CD4-positive, alpha-beta T cell (primary cell): Measurements from ENCODE around the gene F2R. TPM values are rescaled to one million over a fixed set of nuclear protein-coding genes. Genes with fewer than 3 reads are reported as not detected.

Experiments used
- ATAC-seq: fragments of 200-7000 bp; cut with Tn5 transposase; one replicate; pipeline ENCODE4 v1.10.0; 2022; ENCODE audit warnings: mild to moderate bottlenecking; ENCODE audit not compliant: poor library complexity
- CTCF ChIA-PET: fragments of 350-600 bp; sonication (Branson Sonifier 250); formaldehyde crosslinking; loops from one replicate; lab custom pipeline; 2021; ENCODE audit warnings: antibody characterized with exemption, inconsistent platforms; lab: Charles Lee
- POLR2A ChIA-PET: fragments of 350-600 bp; sonication (Branson Sonifier 250); formaldehyde crosslinking; loops from one replicate; lab custom pipeline; 2021; ENCODE audit warnings: antibody characterized with exemption, inconsistent platforms; lab: Charles Lee
- DNase-seq, 14 experiments: peaks; one replicate each; pipeline ENCODE4 v3.0.0-alpha.2; 2013 to 2020; ENCODE audit warnings: mixed read lengths in 2 of 14
- H3K27ac ChIP-seq, 2 donors: one replicate each; pipeline versions ENCODE4 v1.5.1 to v1.7.0; 2013; ENCODE audit warnings: low read length in 2 of 2, low read depth in 1 of 2, mild to moderate bottlenecking in 1 of 2
- H3K27me3 ChIP-seq, 2 experiments: 1 replicate in 1 of 2; 2 replicates in 1 of 2; pipeline versions ENCODE4 v1.6.1 to v1.7.0; 2013; ENCODE audit warnings: low read length in 2 of 2, control low read depth in 1 of 2, mild to moderate bottlenecking in 1 of 2, moderate library complexity in 1 of 2; ENCODE audit not compliant: insufficient read depth in 2 of 2, control insufficient read depth in 1 of 2
- H3K36me3 ChIP-seq: one replicate; pipeline ENCODE4 v1.6.1; 2013; ENCODE audit warnings: low read length, control low read depth; ENCODE audit not compliant: insufficient read depth
- H3K4me1 ChIP-seq: one replicate; pipeline ENCODE4 v1.6.1; 2013; ENCODE audit warnings: low read length, control low read depth; ENCODE audit not compliant: insufficient read depth
- H3K4me3 ChIP-seq: one replicate; pipeline ENCODE4 v1.5.1; 2013; ENCODE audit warnings: mild to moderate bottlenecking, low read length, moderate library complexity
- H3K9me3 ChIP-seq, 2 experiments: 1 replicate in 1 of 2; 2 replicates in 1 of 2; pipeline versions ENCODE4 v1.6.1 to v1.7.0; 2013; ENCODE audit warnings: low read length in 2 of 2, mild to moderate bottlenecking in 2 of 2, control low read depth in 1 of 2, moderate library complexity in 1 of 2; ENCODE audit not compliant: control insufficient read depth in 1 of 2, insufficient read depth in 1 of 2
- H3K27ac Mint-ChIP-seq: one replicate; pipeline ENCODE4 v1.8.0; 2020; ENCODE audit warnings: mixed read lengths
- H3K27me3 Mint-ChIP-seq: one replicate; pipeline ENCODE4 v1.8.0; 2021; ENCODE audit warnings: mixed read lengths
- H3K36me3 Mint-ChIP-seq: one replicate; pipeline ENCODE4 v1.8.0; 2021; ENCODE audit warnings: low read depth, mixed read lengths
- H3K4me1 Mint-ChIP-seq: one replicate; pipeline ENCODE4 v1.8.0; 2021; ENCODE audit warnings: low read depth, mixed read lengths
- H3K4me3 Mint-ChIP-seq: one replicate; pipeline ENCODE4 v1.8.0; 2020; ENCODE audit warnings: mild to moderate bottlenecking, mixed read lengths
- H3K9me3 Mint-ChIP-seq: one replicate; pipeline ENCODE4 v1.8.0; 2020; ENCODE audit warnings: mixed read lengths
- intact Hi-C, 2 experiments: fragments of 100-400 bp; cut with DNase I in 1 of 2; cut with micrococcal nuclease in 1 of 2; formaldehyde crosslinking; loops; one replicate each; pipeline versions ENCODE4 v1.15.1 to v1.9.0; 2023 to 2025; cut with DNase I, micrococcal nuclease
- total RNA-seq, 174 experiments: library from RNA in 2 of 174; stranded (reverse) in 2 of 174; gene quantifications; one replicate each; pipeline ENCODE4 v1.2.3 and lab custom pipeline; 2021 to 2026
- TF ChIP-seq, protein P1 (sequence below): fragments of 200-600 bp; IDR thresholded peaks from one replicate; pipeline ENCODE4 v1.8.0; 2022; ENCODE audit warnings: antibody characterized with exemption, mild to moderate bottlenecking

Gene F2R
- total RNA-seq, 2 experiments from 2014 or later, result 1.9 to 2.7 TPM

DNA sequence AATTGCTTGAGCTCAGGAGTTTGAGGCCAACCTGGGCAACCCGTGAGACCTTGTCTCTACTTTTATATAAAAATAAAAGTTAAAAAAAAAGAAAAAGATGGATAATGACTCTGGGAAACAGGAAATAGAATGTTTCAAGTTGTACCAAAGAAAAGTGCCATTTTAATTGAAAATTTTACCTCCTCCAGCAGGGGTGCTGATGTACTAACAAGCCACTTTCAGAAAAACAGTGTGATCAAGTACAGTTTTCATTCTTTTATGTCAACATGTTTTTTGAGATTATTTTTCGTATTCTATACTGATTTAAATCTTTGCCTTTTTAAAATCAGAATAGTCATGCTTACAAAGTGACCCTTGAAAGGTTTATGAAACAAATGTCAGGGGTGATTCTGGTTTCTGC is 30.8 kb downstream of the F2R start:
- intact Hi-C loops, result no loop called here
- TF ChIP-seq, protein P1, sequence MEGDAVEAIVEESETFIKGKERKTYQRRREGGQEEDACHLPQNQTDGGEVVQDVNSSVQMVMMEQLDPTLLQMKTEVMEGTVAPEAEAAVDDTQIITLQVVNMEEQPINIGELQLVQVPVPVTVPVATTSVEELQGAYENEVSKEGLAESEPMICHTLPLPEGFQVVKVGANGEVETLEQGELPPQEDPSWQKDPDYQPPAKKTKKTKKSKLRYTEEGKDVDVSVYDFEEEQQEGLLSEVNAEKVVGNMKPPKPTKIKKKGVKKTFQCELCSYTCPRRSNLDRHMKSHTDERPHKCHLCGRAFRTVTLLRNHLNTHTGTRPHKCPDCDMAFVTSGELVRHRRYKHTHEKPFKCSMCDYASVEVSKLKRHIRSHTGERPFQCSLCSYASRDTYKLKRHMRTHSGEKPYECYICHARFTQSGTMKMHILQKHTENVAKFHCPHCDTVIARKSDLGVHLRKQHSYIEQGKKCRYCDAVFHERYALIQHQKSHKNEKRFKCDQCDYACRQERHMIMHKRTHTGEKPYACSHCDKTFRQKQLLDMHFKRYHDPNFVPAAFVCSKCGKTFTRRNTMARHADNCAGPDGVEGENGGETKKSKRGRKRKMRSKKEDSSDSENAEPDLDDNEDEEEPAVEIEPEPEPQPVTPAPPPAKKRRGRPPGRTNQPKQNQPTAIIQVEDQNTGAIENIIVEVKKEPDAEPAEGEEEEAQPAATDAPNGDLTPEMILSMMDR, result no peak
- CTCF ChIA-PET, result no interaction called here

DNA sequence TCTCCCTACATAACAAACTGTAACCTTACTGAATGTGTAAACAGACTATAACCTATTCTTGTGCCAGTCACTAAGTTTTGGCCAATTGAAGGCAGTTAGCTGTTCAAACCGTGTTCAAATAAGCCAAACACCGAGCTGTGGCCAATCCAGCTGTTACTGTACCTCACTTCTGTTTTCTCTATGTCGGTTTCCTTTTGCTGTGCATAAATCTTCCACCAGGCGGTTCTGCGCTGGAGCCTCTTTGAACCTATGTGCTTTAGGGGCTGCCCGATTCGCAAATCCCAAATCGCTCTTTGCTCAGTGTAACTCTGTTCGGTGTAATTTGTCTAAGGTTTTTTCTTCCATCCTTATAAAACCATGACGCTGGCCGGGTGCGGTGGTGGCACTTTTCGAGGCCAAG is 31.8 kb downstream of the F2R start:
- no peaks in the 10 kb centered on the region for H3K27me3 ChIP-seq
- Mint-ChIP-seq H3K36me3 (no peaks in the 10 kb centered on the region), H3K27ac (no peak overlapping the region), H3K9me3 (no peaks in the 10 kb centered on the region), H3K27me3 (peaks cover 9% of the 10 kb centered on the region), H3K4me3 (no peak overlapping the region), H3K4me1 (no peaks in the 10 kb centered on the region)
- no peaks in the 10 kb centered on the region for H3K36me3 ChIP-seq
- no peak overlapping the region for H3K27ac ChIP-seq
- intact Hi-C loops, result no loop called here
- POLR2A ChIA-PET, result no interaction called here
- TF ChIP-seq, protein P1, result no peak
- CTCF ChIA-PET, result no interaction called here
- H3K9me3 ChIP-seq, result no peaks in the 10 kb centered on the region
- H3K4me3 ChIP-seq, result no peak overlapping the region
- no peak for ATAC-seq
- no peak for DNase-seq
- no peaks in the 10 kb centered on the region for H3K4me1 ChIP-seq

More for the DNA sequence above, 30.8 kb downstream of the F2R start:
- Mint-ChIP-seq H3K4me3 (no peak overlapping the region), H3K27me3 (peaks cover 9% of the 10 kb centered on the region), H3K27ac (no peak overlapping the region), H3K36me3 (no peaks in the 10 kb centered on the region), H3K9me3 (no peaks in the 10 kb centered on the region), H3K4me1 (no peaks in the 10 kb centered on the region)
- H3K9me3 ChIP-seq, result no peaks in the 10 kb centered on the region
- ATAC-seq (no peak), DNase-seq (no peak)
- no peak overlapping the region for H3K4me3 ChIP-seq
- H3K36me3 ChIP-seq, result no peaks in the 10 kb centered on the region
- no peaks in the 10 kb centered on the region for H3K27me3 ChIP-seq
- H3K4me1 ChIP-seq, result no peaks in the 10 kb centered on the region
- H3K27ac ChIP-seq, result no peak overlapping the region
- POLR2A ChIA-PET, result interaction anchor here (0.6 kb wide), 1 partner anchor 860 kb away, joined by 3 read pairs; no protein-coding TSS in a partner anchor

DNA sequence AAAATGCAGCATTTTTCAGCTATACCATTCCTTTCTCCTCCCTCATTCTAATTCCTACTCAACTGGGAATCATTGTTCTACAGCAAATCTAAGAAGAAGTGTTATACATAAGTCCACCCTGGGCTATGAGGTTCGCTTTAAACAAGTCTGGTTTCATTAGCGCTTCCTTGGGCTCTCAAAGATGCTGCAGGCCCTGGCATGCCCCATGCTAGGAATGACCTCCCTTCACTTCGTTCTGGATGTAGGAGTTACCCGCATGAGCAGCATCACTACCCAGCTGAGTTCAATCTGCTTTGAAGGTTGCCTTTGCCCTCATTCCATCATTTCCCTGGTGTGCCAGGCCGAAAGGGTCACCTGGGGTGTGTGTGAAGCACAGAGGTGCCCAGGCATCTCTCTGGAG is 35.4 kb downstream of the F2R start:
- H3K4me3 Mint-ChIP-seq, result no peak overlapping the region
- ChIA-PET POLR2A (no interaction called here), CTCF (no interaction called here)
- Histone ChIP-seq H3K9me3 (no peaks in the 10 kb centered on the region), H3K27ac (no peak overlapping the region), H3K4me3 (no peak overlapping the region), H3K27me3 (no peaks in the 10 kb centered on the region), H3K4me1 (no peaks in the 10 kb centered on the region), H3K36me3 (no peaks in the 10 kb centered on the region)
- TF ChIP-seq, protein P1, result no peak
- no peaks in the 10 kb centered on the region for H3K4me1 Mint-ChIP-seq
- no peaks in the 10 kb centered on the region for H3K9me3 Mint-ChIP-seq
- peaks cover 9% of the 10 kb centered on the region for H3K27me3 Mint-ChIP-seq
- no peak for ATAC-seq
- intact Hi-C loops, result no loop called here
- H3K36me3 Mint-ChIP-seq, result no peaks in the 10 kb centered on the region
- H3K27ac Mint-ChIP-seq, result no peak overlapping the region
- no peak for DNase-seq
